SK-N-SH treated with all-trans-retinoic acid at 6 μM for 48 hours (cell line): Measurements from ENCODE around the gene CDKN3.

ENCODE experiments used
- ATAC-seq: fragments of 200-7000 bp; cut with Tn5 transposase; 3 replicates; pipeline ENCODE4 v1.9.1; 2020; ENCODE audit warnings: mild to moderate bottlenecking, moderate library complexity
- ARNTL ChIP-seq: fragments of 450-650 bp; formaldehyde crosslinking; IDR thresholded peaks from 2 replicates; pipeline ENCODE4 v1.5.0; 2020; ENCODE audit warnings: low read depth, mild to moderate bottlenecking, moderate library complexity, borderline replicate concordance
- BACH2 ChIP-seq: fragments of 250-450 bp; sonication (Bioruptor Pico); IDR thresholded peaks from 2 replicates; pipeline ENCODE4 v1.9.0; 2021; ENCODE audit warnings: mild to moderate bottlenecking, borderline replicate concordance
- ESRRG ChIP-seq: fragments of 250-450 bp; sonication (Bioruptor Pico); IDR thresholded peaks from 2 replicates; pipeline ENCODE4 v1.6.1; 2021; ENCODE audit warnings: mild to moderate bottlenecking
- GLIS3 ChIP-seq: fragments of 250-450 bp; sonication (Bioruptor Pico); IDR thresholded peaks from 2 replicates; pipeline ENCODE4 v1.5.0; 2020; ENCODE audit warnings: mild to moderate bottlenecking, moderate library complexity
- ISL1 ChIP-seq: fragments of 250-450 bp; sonication (Bioruptor Pico); IDR thresholded peaks from 2 replicates; pipeline ENCODE4 v2.1.2; 2022; ENCODE audit warnings: mild to moderate bottlenecking, moderate library complexity
- PPARA ChIP-seq: fragments of 250-450 bp; sonication (Bioruptor Pico); IDR thresholded peaks from 2 replicates; pipeline ENCODE4 v1.5.0; 2020; ENCODE audit warnings: mild to moderate bottlenecking, borderline replicate concordance
- SNAI2 ChIP-seq: fragments of 250-450 bp; sonication (Bioruptor Pico); IDR thresholded peaks from 2 replicates; pipeline ENCODE4 v1.5.0; 2020; ENCODE audit warnings: mild to moderate bottlenecking, moderate library complexity
- TCF4 ChIP-seq: fragments of 250-450 bp; sonication (Bioruptor Pico); IDR thresholded peaks from 2 replicates; pipeline ENCODE4 v1.8.0; 2021; ENCODE audit warnings: mild to moderate bottlenecking, moderate library complexity, borderline replicate concordance
- TOX ChIP-seq: fragments of 250-450 bp; sonication (Bioruptor Pico); IDR thresholded peaks from 2 replicates; pipeline ENCODE4 v1.8.0; 2021; ENCODE audit warnings: mild to moderate bottlenecking, moderate library complexity, borderline replicate concordance
- ZC3H10 ChIP-seq: fragments of 250-450 bp; sonication (Bioruptor Pico); IDR thresholded peaks from 2 replicates; pipeline ENCODE4 v1.5.1; 2021; ENCODE audit warnings: mild to moderate bottlenecking, moderate library complexity
- ZFP3 ChIP-seq: fragments of 250-450 bp; sonication (Bioruptor Pico); IDR thresholded peaks from 2 replicates; pipeline ENCODE4 v1.5.0; 2020; ENCODE audit warnings: mild to moderate bottlenecking, moderate library complexity
- ZFP30 ChIP-seq: fragments of 450-650 bp; formaldehyde crosslinking; IDR thresholded peaks from 2 replicates; pipeline ENCODE4 v1.5.0; 2022; ENCODE audit warnings: mild to moderate bottlenecking, moderate library complexity
- ZNF565 ChIP-seq: fragments of 450-650 bp; formaldehyde crosslinking; conservative IDR thresholded peaks from 2 replicates; pipeline ENCODE4 v1.5.0; 2020; ENCODE audit warnings: low read depth, mild to moderate bottlenecking, moderate library complexity
- ZNF70 ChIP-seq: fragments of 450-650 bp; formaldehyde crosslinking; IDR thresholded peaks from 2 replicates; pipeline ENCODE4 v1.5.0; 2020; ENCODE audit warnings: mild to moderate bottlenecking, moderate library complexity
- ZNF8 ChIP-seq: fragments of 450-650 bp; formaldehyde crosslinking; IDR thresholded peaks from 2 replicates; pipeline ENCODE4 v1.5.0; 2020; ENCODE audit warnings: mild to moderate bottlenecking, moderate library complexity
- TF ChIP-seq, protein P1 (sequence below): fragments of 250-450 bp; sonication (Bioruptor Pico); IDR thresholded peaks from 2 replicates; pipeline ENCODE4 v1.5.0; 2020; ENCODE audit warnings: mild to moderate bottlenecking, moderate library complexity
- TF ChIP-seq, protein P2 (sequence below): fragments of 250-450 bp; sonication (Bioruptor Pico); IDR thresholded peaks from 2 replicates; pipeline ENCODE4 v1.8.0; 2020; ENCODE audit warnings: mild to moderate bottlenecking, moderate library complexity, borderline replicate concordance
- TF ChIP-seq, protein P3 (sequence below): fragments of 250-450 bp; sonication (Bioruptor Pico); IDR thresholded peaks from 2 replicates; pipeline ENCODE4 v1.5.1; 2021; ENCODE audit warnings: mild to moderate bottlenecking, moderate library complexity
- TF ChIP-seq, protein P4 (sequence below): fragments of 250-450 bp; sonication (Bioruptor Pico); IDR thresholded peaks from 2 replicates; pipeline ENCODE4 v1.5.1; 2020; ENCODE audit warnings: low read depth, mild to moderate bottlenecking, moderate library complexity

Gene CDKN3

DNA sequence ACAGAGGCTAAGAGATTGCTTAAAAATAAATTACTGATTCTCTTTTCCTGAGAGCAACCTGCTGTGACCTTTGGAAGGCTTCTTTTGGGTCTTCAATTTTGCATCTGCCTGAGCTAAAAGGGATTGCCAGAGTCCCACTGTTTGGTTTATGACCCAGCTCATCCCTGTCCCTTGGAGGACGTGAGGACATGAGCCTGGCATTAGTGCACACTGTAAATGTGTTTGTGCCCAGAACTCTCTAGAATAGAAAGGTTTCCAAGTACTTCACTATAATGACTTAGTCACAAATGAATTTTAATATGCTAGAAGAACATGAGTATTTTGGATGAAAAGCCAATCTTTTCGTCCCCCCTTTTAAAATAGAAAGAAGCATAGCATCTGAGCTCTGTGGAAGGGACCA, 47.1 kb upstream of the CDKN3 start:
- no peak for ATAC-seq
- no peak for TF ChIP-seq ZFP3 (CRISPR knock-in tag)

DNA sequence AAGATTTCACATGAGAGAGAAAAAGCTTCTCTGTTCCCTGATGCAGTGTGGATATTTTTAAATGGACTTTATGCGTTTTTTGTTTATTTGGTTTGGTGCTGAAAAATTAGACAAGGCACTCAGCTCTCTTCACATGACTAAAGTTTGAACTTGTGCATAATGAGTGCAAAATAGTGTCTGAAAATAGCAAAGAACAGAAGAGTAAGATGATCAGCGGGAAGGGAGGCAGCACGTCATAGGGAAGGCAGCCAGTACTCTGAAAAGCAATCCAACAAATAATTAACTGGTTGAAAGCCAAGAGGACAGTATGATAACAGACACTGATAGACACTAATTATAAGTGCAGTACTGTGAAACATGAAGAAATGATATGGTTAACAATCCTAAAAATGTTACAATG, 46.6 kb upstream of the CDKN3 start:
- ATAC-seq, result no peak
- TF ChIP-seq, protein P1, sequence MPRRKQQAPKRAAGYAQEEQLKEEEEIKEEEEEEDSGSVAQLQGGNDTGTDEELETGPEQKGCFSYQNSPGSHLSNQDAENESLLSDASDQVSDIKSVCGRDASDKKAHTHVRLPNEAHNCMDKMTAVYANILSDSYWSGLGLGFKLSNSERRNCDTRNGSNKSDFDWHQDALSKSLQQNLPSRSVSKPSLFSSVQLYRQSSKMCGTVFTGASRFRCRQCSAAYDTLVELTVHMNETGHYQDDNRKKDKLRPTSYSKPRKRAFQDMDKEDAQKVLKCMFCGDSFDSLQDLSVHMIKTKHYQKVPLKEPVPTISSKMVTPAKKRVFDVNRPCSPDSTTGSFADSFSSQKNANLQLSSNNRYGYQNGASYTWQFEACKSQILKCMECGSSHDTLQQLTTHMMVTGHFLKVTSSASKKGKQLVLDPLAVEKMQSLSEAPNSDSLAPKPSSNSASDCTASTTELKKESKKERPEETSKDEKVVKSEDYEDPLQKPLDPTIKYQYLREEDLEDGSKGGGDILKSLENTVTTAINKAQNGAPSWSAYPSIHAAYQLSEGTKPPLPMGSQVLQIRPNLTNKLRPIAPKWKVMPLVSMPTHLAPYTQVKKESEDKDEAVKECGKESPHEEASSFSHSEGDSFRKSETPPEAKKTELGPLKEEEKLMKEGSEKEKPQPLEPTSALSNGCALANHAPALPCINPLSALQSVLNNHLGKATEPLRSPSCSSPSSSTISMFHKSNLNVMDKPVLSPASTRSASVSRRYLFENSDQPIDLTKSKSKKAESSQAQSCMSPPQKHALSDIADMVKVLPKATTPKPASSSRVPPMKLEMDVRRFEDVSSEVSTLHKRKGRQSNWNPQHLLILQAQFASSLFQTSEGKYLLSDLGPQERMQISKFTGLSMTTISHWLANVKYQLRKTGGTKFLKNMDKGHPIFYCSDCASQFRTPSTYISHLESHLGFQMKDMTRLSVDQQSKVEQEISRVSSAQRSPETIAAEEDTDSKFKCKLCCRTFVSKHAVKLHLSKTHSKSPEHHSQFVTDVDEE (CRISPR knock-in tag), result no peak
- TF ChIP-seq TOX (CRISPR knock-in tag), result no peak
- TF ChIP-seq ZNF565 (CRISPR knock-in tag), result no peak
- TF ChIP-seq SNAI2 (CRISPR knock-in tag), result no peak
- no peak for TF ChIP-seq ZFP3 (CRISPR knock-in tag)
- no peak for TF ChIP-seq ARNTL (CRISPR knock-in tag)
- TF ChIP-seq, all 23 proteins: peak for 0

DNA sequence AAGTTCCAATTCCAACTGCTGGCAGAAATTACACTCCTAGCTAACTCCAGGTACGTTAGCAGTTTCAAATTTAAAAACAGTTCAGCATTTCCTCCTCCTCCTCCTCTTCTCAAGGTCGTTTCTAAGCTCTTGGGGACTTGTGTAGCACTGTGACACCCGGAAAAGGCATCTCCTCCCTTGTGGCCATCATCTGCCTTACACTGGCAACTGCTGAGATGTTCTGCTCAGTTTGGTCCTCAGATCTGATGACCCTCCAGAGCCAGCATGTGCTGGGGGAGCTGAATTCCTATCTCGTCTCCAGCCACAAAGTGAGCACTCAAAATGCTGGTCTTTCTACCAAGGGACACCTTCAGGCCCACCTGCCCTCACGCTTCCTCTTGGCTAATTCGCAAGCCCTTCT, 43.5 kb upstream of the CDKN3 start:
- TF ChIP-seq ESRRG (CRISPR knock-in tag) (no peak), BACH2 (no peak), GLIS3 (CRISPR knock-in tag) (no peak), ZFP3 (CRISPR knock-in tag) (no peak), TOX (CRISPR knock-in tag) (no peak)
- TF ChIP-seq, protein P2, sequence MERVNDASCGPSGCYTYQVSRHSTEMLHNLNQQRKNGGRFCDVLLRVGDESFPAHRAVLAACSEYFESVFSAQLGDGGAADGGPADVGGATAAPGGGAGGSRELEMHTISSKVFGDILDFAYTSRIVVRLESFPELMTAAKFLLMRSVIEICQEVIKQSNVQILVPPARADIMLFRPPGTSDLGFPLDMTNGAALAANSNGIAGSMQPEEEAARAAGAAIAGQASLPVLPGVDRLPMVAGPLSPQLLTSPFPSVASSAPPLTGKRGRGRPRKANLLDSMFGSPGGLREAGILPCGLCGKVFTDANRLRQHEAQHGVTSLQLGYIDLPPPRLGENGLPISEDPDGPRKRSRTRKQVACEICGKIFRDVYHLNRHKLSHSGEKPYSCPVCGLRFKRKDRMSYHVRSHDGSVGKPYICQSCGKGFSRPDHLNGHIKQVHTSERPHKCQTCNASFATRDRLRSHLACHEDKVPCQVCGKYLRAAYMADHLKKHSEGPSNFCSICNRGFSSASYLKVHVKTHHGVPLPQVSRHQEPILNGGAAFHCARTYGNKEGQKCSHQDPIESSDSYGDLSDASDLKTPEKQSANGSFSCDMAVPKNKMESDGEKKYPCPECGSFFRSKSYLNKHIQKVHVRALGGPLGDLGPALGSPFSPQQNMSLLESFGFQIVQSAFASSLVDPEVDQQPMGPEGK (CRISPR knock-in tag), result no peak
- TF ChIP-seq, protein P3, sequence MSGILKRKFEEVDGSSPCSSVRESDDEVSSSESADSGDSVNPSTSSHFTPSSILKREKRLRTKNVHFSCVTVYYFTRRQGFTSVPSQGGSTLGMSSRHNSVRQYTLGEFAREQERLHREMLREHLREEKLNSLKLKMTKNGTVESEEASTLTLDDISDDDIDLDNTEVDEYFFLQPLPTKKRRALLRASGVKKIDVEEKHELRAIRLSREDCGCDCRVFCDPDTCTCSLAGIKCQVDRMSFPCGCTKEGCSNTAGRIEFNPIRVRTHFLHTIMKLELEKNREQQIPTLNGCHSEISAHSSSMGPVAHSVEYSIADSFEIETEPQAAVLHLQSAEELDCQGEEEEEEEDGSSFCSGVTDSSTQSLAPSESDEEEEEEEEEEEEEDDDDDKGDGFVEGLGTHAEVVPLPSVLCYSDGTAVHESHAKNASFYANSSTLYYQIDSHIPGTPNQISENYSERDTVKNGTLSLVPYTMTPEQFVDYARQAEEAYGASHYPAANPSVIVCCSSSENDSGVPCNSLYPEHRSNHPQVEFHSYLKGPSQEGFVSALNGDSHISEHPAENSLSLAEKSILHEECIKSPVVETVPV, result no peak
- TF ChIP-seq, all 23 proteins: peak for 0
- no peak for ATAC-seq

DNA sequence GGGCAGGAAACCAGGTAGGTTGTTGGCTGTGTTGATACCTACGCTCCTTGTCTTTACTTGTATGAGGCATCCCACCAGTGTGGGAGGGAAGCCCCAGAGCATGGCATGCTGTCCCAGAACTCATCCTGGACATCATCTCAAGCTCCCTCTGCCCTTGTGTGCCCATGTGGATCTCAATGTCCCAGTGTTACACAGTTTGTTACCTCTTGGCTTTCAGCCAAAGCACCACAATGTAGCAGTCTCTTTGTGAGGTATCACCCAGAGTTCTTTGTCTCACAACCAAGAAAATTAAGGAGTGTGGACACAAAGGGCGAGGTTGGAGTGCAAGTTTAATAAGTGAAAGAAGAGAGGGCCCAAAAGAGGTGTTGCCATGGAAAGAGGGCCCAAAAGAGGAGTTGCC, 43.1 kb upstream of the CDKN3 start:
- TF ChIP-seq ZFP3 (CRISPR knock-in tag), result no peak
- TF ChIP-seq, protein P4, sequence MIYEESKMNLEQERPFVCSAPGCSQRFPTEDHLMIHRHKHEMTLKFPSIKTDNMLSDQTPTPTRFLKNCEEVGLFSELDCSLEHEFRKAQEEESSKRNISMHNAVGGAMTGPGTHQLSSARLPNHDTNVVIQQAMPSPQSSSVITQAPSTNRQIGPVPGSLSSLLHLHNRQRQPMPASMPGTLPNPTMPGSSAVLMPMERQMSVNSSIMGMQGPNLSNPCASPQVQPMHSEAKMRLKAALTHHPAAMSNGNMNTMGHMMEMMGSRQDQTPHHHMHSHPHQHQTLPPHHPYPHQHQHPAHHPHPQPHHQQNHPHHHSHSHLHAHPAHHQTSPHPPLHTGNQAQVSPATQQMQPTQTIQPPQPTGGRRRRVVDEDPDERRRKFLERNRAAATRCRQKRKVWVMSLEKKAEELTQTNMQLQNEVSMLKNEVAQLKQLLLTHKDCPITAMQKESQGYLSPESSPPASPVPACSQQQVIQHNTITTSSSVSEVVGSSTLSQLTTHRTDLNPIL (CRISPR knock-in tag), result no peak
- TF ChIP-seq TOX (CRISPR knock-in tag), result no peak
- TF ChIP-seq ESRRG (CRISPR knock-in tag), result no peak
- TF ChIP-seq, protein P1 (CRISPR knock-in tag), result no peak
- no peak for TF ChIP-seq TCF4 (CRISPR knock-in tag)
- TF ChIP-seq ZNF565 (CRISPR knock-in tag), result no peak
- no peak for TF ChIP-seq BACH2
- no peak for TF ChIP-seq ISL1
- TF ChIP-seq, all 23 proteins: peak for 0
- no peak for ATAC-seq

DNA sequence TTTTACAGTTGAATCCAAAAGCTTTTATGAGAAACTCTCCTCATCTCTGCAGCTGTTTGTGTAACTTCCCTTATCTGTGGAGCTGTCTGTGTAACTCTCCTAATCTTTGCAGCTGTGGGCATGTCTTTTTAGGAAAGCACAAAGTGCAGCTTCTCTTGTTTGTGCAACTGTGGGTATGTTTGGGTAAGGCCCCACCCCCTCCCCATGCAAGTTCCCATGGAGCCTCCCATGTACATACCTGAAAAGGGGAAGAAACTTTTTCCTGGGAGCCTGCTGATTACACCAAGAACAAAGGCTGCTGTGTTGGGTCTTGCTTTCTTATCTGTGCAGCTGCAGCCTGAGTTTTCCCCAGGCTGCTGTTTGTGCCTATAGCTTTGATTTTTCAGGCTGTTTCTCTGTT, 42.7 kb upstream of the CDKN3 start:
- ATAC-seq, result no peak
- TF ChIP-seq, protein P3, result no peak
- TF ChIP-seq ZFP30 (CRISPR knock-in tag) (no peak), ZNF70 (CRISPR knock-in tag) (no peak), PPARA (CRISPR knock-in tag) (no peak), GLIS3 (CRISPR knock-in tag) (no peak), ZNF8 (CRISPR knock-in tag) (no peak), ZC3H10 (no peak), ZNF565 (CRISPR knock-in tag) (no peak), ZFP3 (CRISPR knock-in tag) (no peak)
- TF ChIP-seq, protein P1 (CRISPR knock-in tag), result no peak
